GM21390 (cell line): ENCODE data around the gene GNAZ.

ENCODE experiments used
- ATAC-seq: cut with Tn5 transposase; IDR thresholded peaks from one replicate; pipeline ENCODE4 v1.9.1; 2021; ENCODE audit not compliant: unreplicated experiment

The GNAZ gene

GRCh38 chr22:23091760-23092159 lies 21.4 kb downstream of the GNAZ start:
- no peak for ATAC-seq

GRCh38 chr22:23092217-23092955 lies 22.1 kb downstream of the GNAZ start:
- no peak for ATAC-seq

DNA sequence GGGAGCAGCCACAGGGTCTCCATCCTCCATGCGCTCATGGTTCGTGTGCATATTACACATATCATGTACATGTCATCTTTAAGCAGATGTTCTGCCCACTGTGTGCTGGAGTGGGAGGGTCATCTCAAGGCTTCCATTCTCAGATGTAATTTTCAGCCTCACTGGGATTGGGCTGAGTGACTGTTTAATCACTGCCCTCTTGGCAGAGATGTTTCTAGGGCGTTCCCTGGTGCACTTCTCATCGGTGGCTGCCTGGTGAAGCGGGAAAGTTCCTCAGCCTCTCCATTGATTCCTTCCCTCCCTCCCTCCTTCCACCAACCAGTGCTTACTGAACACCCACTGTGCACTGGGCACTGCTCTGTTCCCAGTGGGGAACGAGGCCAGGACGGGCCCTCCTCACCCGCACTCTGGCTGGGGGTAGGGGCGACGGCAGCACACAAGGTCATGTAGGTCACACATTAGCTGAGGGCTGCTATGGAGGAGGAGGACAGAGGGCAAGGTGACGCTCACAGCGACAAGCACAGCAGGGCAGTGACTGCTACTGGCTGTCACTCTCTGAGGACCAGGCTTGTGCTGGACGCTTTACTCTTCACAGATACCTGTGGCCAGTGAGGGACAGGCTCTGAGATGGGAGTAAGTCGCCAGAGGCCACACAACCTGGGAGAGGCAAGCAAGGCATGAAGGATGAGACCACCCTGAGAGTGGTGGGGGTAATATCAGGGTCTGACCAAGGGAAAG lies 22.9 kb downstream of the GNAZ start:
- no peak for ATAC-seq

GRCh38 chr22:23094260-23094659 lies 23.9 kb downstream of the GNAZ start:
- no peak for ATAC-seq

DNA sequence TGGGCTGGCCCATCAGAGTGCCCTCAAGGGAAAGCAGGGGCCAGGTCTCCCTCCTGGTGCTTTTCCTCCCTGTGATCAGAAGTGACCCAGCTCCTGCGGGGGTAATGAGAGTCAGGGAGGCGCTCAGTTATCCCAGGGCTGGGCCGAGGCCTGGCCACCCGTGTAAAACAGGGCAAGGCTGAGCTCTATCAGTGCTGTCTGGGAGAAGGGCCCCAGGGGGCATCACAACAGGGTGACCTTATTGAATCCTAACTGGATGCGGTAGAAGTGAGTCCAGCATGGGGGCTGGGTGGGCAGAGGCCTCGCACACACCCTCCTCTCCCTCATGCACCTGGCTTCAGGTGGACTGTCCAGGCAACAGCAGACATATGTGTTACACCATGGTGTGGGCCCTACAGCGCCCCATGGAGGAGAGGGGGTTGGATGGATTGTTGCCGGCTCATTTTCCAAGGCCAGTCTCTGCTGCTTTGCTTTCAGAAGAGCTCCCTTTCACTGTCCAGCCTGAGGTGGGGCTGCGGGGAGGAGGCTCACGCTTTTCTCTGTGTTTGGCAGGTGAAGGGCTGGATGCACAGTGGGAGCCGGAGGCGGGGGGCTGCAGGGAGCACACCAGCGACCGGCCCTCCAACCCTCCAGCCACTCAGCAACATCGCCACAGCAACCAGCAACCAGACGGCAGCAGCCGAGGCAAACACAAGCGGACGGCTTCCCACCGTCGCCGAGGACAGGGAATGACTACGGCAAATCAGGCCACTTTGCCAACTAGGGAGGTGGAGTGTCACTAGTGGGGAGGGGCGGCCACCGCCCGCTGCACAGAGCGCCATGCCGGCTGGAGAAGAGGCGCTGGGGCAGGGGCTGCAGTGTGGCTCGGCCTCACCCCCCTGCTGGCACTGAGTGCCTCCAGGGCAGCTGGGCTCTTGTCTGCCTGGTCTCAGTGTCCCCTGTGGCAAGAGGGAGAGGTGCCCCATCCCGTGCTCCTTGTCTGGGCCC lies 24.7 kb downstream of the GNAZ start:
- ATAC-seq: no peak

- ATAC-seq: no peak
Measured at GRCh38 chr22:23095733-23096342, 25.5 kb downstream of the GNAZ start.

DNA sequence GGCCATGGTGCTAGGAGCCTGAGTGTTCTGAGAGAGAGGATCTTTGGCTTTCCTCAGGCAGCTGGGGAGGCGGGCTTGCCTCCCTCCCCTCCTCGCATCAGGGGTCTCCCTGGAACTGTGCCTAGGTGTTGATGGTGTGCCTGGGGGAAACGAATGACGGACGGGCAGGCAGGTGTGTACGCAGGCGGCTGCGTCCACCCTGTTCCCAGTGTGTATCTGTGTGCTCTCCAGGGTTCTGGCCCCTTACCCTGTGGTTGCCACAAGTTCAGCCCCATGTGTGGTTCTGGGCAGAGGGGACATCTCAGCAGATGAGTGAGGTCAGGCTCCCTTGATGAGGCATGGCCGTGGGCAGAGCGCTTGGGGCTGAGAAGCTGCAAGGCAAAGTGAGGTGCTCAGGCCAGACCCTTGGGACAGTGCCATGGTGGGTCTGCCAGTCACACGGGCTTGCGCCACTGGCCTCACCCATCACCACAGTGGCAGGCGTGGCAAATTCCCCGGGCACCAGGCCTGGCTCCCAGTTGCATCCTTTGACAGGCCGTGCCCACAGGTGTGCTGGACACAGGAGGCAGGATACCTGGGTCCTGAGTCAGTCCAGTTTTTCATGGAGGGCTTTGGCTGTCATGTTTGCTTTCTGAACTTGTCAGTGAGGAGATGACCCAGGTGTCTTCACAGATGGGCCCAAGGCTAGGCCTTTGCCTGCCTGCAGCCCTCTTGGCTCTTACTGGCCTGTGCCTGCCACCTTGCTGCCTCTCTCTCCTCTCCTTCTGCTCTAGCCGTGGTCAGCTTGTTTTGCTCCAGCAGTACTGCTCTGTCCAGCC lies 27.3 kb downstream of the GNAZ start:
- no peak for ATAC-seq

- no peak for ATAC-seq
Measured at GRCh38 chr22:23098230-23098705, 27.9 kb downstream of the GNAZ start.

- ATAC-seq: no peak
Measured at GRCh38 chr22:23098718-23099530, 28.6 kb downstream of the GNAZ start.

DNA sequence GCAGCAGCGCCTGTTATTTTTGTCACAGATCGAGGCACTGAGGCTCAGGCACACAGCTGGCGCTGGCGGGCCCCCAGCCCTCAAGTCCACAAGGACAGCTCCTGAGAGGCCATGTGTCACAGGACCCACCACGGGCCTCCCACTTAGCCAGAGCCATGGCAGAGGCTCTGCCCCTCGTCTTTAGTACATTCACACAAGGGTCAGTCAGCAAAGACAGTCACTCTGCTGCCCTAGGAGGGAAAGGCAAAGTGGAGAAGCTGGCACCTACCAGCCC lies 29.1 kb downstream of the GNAZ start:
- ATAC-seq: no peak

DNA sequence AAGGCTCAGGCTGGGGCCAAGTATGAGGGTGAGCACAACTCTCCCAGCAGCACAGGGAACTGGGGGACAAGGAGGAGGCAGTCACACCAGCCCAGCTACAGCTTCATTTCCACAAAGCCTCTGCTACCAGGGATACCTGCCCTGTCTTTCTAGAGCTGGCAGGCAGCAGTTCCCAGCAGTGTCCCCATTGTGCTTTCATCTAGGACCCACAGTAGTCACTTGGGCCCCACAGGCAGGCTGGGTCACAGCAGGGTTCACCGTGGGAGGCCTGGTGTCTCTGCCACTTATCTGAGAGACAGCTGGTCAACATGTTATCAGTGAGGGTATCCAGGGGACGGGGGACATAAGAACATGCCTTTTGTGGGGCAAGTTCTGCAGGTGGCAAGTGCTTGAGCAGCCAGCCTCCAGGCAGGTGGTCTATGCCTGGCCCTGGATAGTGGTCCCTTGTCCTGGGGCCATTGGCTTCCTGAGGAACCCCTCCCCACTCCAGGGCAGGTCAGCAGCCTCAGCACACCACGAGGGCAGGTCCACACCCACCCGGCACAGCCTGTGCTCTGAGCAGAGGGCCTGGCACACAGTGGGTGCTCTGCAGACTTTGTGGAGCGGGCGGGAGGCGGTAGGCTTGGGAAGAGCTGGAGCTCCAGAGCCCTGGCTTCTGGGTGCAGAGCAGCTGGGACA lies 29.9 kb downstream of the GNAZ start:
- no peak for ATAC-seq

- ATAC-seq: no peak
Measured at GRCh38 chr22:23101524-23101923, 31.2 kb downstream of the GNAZ start.

- ATAC-seq: no peak
Measured at GRCh38 chr22:23102002-23102655, 31.8 kb downstream of the GNAZ start.

GRCh38 chr22:23102776-23103175 lies 32.5 kb downstream of the GNAZ start:
- no peak for ATAC-seq

DNA sequence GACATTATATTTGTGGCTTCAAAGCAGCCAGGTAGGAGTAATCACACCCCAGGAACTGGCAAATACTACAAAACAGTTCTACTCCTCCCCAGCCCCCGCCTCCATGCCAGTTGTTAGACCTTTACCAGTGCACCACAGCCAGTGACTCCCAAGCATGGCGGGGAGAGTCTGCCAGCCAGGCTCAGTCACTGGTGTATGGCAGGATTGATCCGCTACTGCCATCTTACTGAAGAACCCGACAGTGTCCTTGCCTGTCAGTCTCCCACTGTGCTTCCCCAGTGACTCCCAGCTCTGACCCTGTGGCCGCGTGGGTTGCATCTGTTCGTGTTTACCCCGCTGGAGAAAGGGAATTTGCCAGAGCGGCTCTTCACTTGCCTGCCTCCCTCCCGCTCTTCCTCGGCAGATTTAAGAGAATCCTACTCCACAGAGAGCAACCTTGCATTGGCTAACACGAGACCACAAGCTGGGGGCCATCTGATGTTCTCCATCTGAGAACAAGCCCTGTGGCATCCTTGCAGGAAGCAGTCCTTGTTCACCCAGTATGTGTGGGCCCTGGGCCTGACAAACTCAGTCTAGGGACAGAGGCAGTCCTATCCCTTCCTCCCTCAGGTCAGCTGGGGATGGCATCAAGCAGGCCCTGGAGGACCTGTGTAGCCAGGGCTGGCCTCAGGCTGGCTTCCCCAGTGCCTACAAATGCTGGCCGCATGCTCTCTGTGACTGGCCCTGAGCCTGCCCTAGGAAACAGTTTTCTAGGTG lies 33.1 kb downstream of the GNAZ start:
- ATAC-seq: no peak

- no peak for ATAC-seq
Measured at GRCh38 chr22:23104187-23104971, 34.1 kb downstream of the GNAZ start.

- no peak for ATAC-seq
Measured at GRCh38 chr22:23105304-23105703, 35.0 kb downstream of the GNAZ start.
